ENCODE measurements around the gene FGD4. TPM values are rescaled to one million over a fixed set of nuclear protein-coding genes. Genes with fewer than 3 reads are reported as not detected.

The FGD4 gene
- total RNA-seq, 4 donors from 2014 or later, result 21.4 to 33.0 (median 26.9) TPM

- DNase-seq (ENCODE audit: extremely low spot score), result no peak
- Histone ChIP-seq H3K27me3 (no peaks in the 10 kb centered on the region), H3K27ac (replicated peaks in 1 of 4) (no peak overlapping the region), H3K9me3 (no peaks in the 10 kb centered on the region), H3K4me3 (no peak overlapping the region), H3K4me1 (no peaks in the 10 kb centered on the region), H3K36me3 (peaks cover 0 to 31% (median 13%) of the 10 kb centered on the region in 4 donors)
- 100% methylated on average over 3 of the region's 3 CpGs for WGBS
- intact Hi-C loops (cut with DNase I), result no loop called here
- TF ChIP-seq EP300 (IDR thresholded peaks at IDR 0.05) (no peak), POLR2AphosphoS5 (IDR thresholded peaks at IDR 0.05) (no peak), POLR2A (IDR thresholded peaks at IDR 0.05; ENCODE audit: low read depth) (no peak), CTCF (IDR thresholded peaks at IDR 0.05) (no peak)
These were observed 247.9 kb downstream of the FGD4 start for GRCh38 chr12:32647275-32647674.

- H3K9me3 ChIP-seq, result no peaks in the 10 kb centered on the region
- no peak for DNase-seq (ENCODE audit: extremely low spot score)
- intact Hi-C loops (cut with DNase I), result no loop called here
- no peaks in the 10 kb centered on the region for H3K4me1 ChIP-seq
- H3K27ac ChIP-seq (replicated peaks in 1 of 4), result no peak overlapping the region
- peaks cover 0 to 11% (median 4%) of the 10 kb centered on the region in 4 donors for H3K36me3 ChIP-seq
- H3K27me3 ChIP-seq, result no peaks in the 10 kb centered on the region
- WGBS, result 92% methylated on average over 2 of the region's 2 CpGs
- TF ChIP-seq CTCF (IDR thresholded peaks at IDR 0.05) (no peak), POLR2AphosphoS5 (IDR thresholded peaks at IDR 0.05) (no peak), EP300 (IDR thresholded peaks at IDR 0.05) (no peak), POLR2A (IDR thresholded peaks at IDR 0.05; ENCODE audit: low read depth) (no peak)
- no peak overlapping the region for H3K4me3 ChIP-seq
These were observed 251.2 kb downstream of the FGD4 start for GRCh38 chr12:32650508-32650907.

- Histone ChIP-seq H3K4me1 (no peaks in the 10 kb centered on the region), H3K27me3 (no peaks in the 10 kb centered on the region), H3K36me3 (peaks cover 0 to 2% (median under 1%) of the 10 kb centered on the region in 4 donors), H3K9me3 (no peaks in the 10 kb centered on the region), H3K4me3 (no peak overlapping the region), H3K27ac (replicated peaks in 1 of 4) (no peak overlapping the region)
- no peak for DNase-seq (ENCODE audit: extremely low spot score)
- TF ChIP-seq EP300 (IDR thresholded peaks at IDR 0.05) (no peak), CTCF (IDR thresholded peaks at IDR 0.05) (no peak), POLR2A (IDR thresholded peaks at IDR 0.05; ENCODE audit: low read depth) (no peak), POLR2AphosphoS5 (IDR thresholded peaks at IDR 0.05) (no peak)
- WGBS, result 90% methylated on average over 5 of the region's 5 CpGs
- intact Hi-C loops (cut with DNase I), result no loop called here
These were observed 252.0 kb downstream of the FGD4 start for GRCh38 chr12:32651151-32651955.

GRCh38 chr12:32651956-32652210 is 252.5 kb downstream of the FGD4 start:
- Histone ChIP-seq H3K27me3 (no peaks in the 10 kb centered on the region), H3K4me1 (no peaks in the 10 kb centered on the region), H3K27ac (replicated peaks in 1 of 4) (no peak overlapping the region), H3K9me3 (no peaks in the 10 kb centered on the region), H3K4me3 (no peak overlapping the region), H3K36me3 (no peaks in the 10 kb centered on the region)
- intact Hi-C loops (cut with DNase I), result no loop called here
- 86% methylated on average over 4 of the region's 4 CpGs for WGBS
- DNase-seq (ENCODE audit: extremely low spot score), result no peak
- TF ChIP-seq POLR2A (IDR thresholded peaks at IDR 0.05; ENCODE audit: low read depth) (no peak), CTCF (IDR thresholded peaks at IDR 0.05) (no peak), POLR2AphosphoS5 (IDR thresholded peaks at IDR 0.05) (no peak), EP300 (IDR thresholded peaks at IDR 0.05) (no peak)
